GM12878 (cell line): ENCODE results near the gene LRRC52. TPM values are rescaled to one million over a fixed set of nuclear protein-coding genes. Genes with fewer than 3 reads are reported as not detected.

Source experiments
- ATAC-seq: fragments of 200-7000 bp; cut with Tn5 transposase; 3 replicates; pipeline ENCODE4 v1.9.1; 2020; ENCODE audit warnings: mild to moderate bottlenecking, moderate library complexity
- BruUV-seq: library from RNA; stranded (reverse); fragments of 400-500 nt; replicated peaks from 2 replicates; lab custom pipeline; 2021; lab: Mats Ljungman, UMichigan
- CTCF ChIA-PET: fragments of 300-600 bp; sonication (Branson Sonifier 250); formaldehyde crosslinking; extraction: SDS; loops from one replicate; lab custom pipeline; 2021; ENCODE audit warnings: inconsistent platforms; lab: Yijun Ruan, JAX
- POLR2A ChIA-PET: fragments of 350-600 bp; formaldehyde crosslinking; extraction: SDS; loops from one replicate; lab custom pipeline; 2021; ENCODE audit warnings: inconsistent platforms; lab: Charles Lee
- RAD21 ChIA-PET: fragments of 300-600 bp; sonication (Branson Sonifier 250); formaldehyde crosslinking; loops from one replicate; lab custom pipeline; 2023; ENCODE audit warnings: antibody characterized with exemption; ENCODE audit not compliant: unreplicated experiment; lab: Charles Lee
- SMC1A ChIA-PET: fragments of 300-600 bp; sonication (Branson Sonifier 250); formaldehyde crosslinking; loops from one replicate; lab custom pipeline; 2023; ENCODE audit not compliant: unreplicated experiment, uncharacterized antibody; lab: Charles Lee
- DNase-seq: peaks from one replicate; pipeline ENCODE4 v3.0.0-alpha.2; 2011; ENCODE audit warnings: low read depth, low spot score
- FAIRE-seq: peaks from 3 replicates; lab custom pipeline; 2011; peaks lifted over from hg19 to GRCh38; lab: Jason Lieb, UNC
- H2AFZ ChIP-seq: 2 replicates; pipeline ENCODE4 v1.6.0; 2011; ENCODE audit warnings: low read depth, low read length, control low read depth; ENCODE audit not compliant: control insufficient read depth
- H3K27ac ChIP-seq: 2 replicates; pipeline ENCODE4 v1.5.1; 2011; ENCODE audit warnings: control low read depth; ENCODE audit not compliant: control insufficient read depth, insufficient read depth
- H3K27me3 ChIP-seq, 2 experiments: replicated peaks in 1 of 2; 2 replicates each; pipeline versions ENCODE4 v1.6.0 to v1.6.1; 2011; ENCODE audit warnings: low read length in 1 of 2; ENCODE audit not compliant: control insufficient read depth in 2 of 2, insufficient read depth in 2 of 2
- H3K36me3 ChIP-seq, 2 experiments: 2 replicates each; pipeline ENCODE4 v1.5.1; 2011; ENCODE audit warnings: low read length in 1 of 2; ENCODE audit not compliant: control insufficient read depth in 2 of 2, insufficient read depth in 2 of 2
- H3K4me1 ChIP-seq: 2 replicates; pipeline ENCODE4 v1.6.1; 2011; ENCODE audit warnings: mild to moderate bottlenecking, low read length, moderate library complexity, mixed read lengths; ENCODE audit not compliant: control insufficient read depth, insufficient read depth
- H3K4me2 ChIP-seq: 2 replicates; pipeline ENCODE4 v1.6.0; 2011; ENCODE audit warnings: control low read depth; ENCODE audit not compliant: control insufficient read depth, insufficient read depth
- H3K4me3 ChIP-seq: fragments of 200-600 bp; sonication (generic); 2 replicates; pipeline ENCODE4 v1.5.1; 2016
- H3K79me2 ChIP-seq: 2 replicates; pipeline ENCODE4 v1.6.0; 2011; ENCODE audit warnings: low read length; ENCODE audit not compliant: control insufficient read depth, insufficient read depth
- H3K9ac ChIP-seq: 2 replicates; pipeline ENCODE4 v1.8.0; 2011; ENCODE audit warnings: low read length, control low read depth, mixed read lengths; ENCODE audit not compliant: control insufficient read depth, insufficient read depth
- H3K9me3 ChIP-seq: replicated peaks from 3 replicates; pipeline ENCODE4 v1.5.1; 2011; ENCODE audit warnings: mild to moderate bottlenecking, low read length; ENCODE audit not compliant: control insufficient read depth, insufficient read depth
- H4K20me1 ChIP-seq: 2 replicates; pipeline ENCODE4 v1.6.0; 2011; ENCODE audit not compliant: control insufficient read depth, insufficient read depth
- BCL11A ChIP-seq: IDR thresholded peaks from 2 replicates; pipeline ENCODE4 v1.6.1; 2011; ENCODE audit warnings: low read depth, low read length
- BRCA1 ChIP-seq: IDR thresholded peaks from 2 replicates; pipeline ENCODE4 v1.6.1; 2011; ENCODE audit warnings: low read depth, low read length, improper control_type of control experiment
- DPF2 ChIP-seq: fragments of 450-650 bp; IDR thresholded peaks from 2 replicates; pipeline ENCODE4 v1.6.1; 2017; ENCODE audit warnings: mild to moderate bottlenecking
- ETV6 ChIP-seq, 2 experiments: fragments of 450-650 bp in 1 of 2; IDR thresholded peaks in 1 of 2; conservative IDR thresholded peaks in 1 of 2; 2 replicates each; pipeline ENCODE4 v1.6.1; 2014; ENCODE audit warnings: antibody characterized with exemption in 1 of 2, borderline replicate concordance in 1 of 2, low read depth in 1 of 2, mild to moderate bottlenecking in 1 of 2, moderate library complexity in 1 of 2
- IKZF2 ChIP-seq, 2 experiments: fragments of 450-650 bp; IDR thresholded peaks; 2 replicates each; pipeline ENCODE4 v1.6.1; 2017; ENCODE audit warnings: mild to moderate bottlenecking in 2 of 2, moderate library complexity in 2 of 2
- IRF5 ChIP-seq: fragments of 450-650 bp; IDR thresholded peaks from 2 replicates; pipeline ENCODE4 v1.6.1; 2017; ENCODE audit warnings: borderline replicate concordance
- JUNB ChIP-seq: IDR thresholded peaks from 2 replicates; pipeline ENCODE4 v1.6.1; 2016; ENCODE audit warnings: antibody characterized with exemption, mild to moderate bottlenecking
- KAT2A ChIP-seq: conservative IDR thresholded peaks from 2 replicates; pipeline ENCODE4 v1.6.1; 2011; ENCODE audit warnings: low read depth, low read length; ENCODE audit not compliant: control insufficient read depth
- MEF2A ChIP-seq: IDR thresholded peaks from 2 replicates; pipeline ENCODE4 v1.6.1; 2011; ENCODE audit warnings: low read depth, mild to moderate bottlenecking, low read length, moderate library complexity; ENCODE audit not compliant: insufficient read depth
- MEF2B ChIP-seq: fragments of 450-650 bp; IDR thresholded peaks from 2 replicates; pipeline ENCODE4 v1.6.1; 2018; ENCODE audit warnings: mild to moderate bottlenecking, moderate library complexity; ENCODE audit not compliant: partially characterized antibody, poor library complexity, severe bottlenecking
- PML ChIP-seq: IDR thresholded peaks from 2 replicates; pipeline ENCODE4 v1.6.1; 2012; ENCODE audit warnings: low read length, inconsistent platforms
- RAD21 ChIP-seq: IDR thresholded peaks from 2 replicates; pipeline ENCODE4 v1.6.1; 2011; ENCODE audit warnings: mild to moderate bottlenecking, low read depth, low read length, moderate library complexity; ENCODE audit not compliant: insufficient read depth
- USF1 ChIP-seq: IDR thresholded peaks from 2 replicates; pipeline ENCODE4 v1.6.1; 2011; ENCODE audit warnings: borderline replicate concordance, low read depth, mild to moderate bottlenecking, moderate library complexity, mixed read lengths, low read length; ENCODE audit not compliant: insufficient read depth; ENCODE audit errors: extremely low read length
- ZNF384 ChIP-seq: IDR thresholded peaks from 2 replicates; pipeline ENCODE4 v1.6.1; 2012; ENCODE audit warnings: low read depth, mild to moderate bottlenecking, low read length, improper control_type of control experiment, borderline replicate concordance
- ZNF622 ChIP-seq: fragments of 450-650 bp; IDR thresholded peaks from 2 replicates; pipeline ENCODE4 v1.6.1; 2017; ENCODE audit warnings: mild to moderate bottlenecking, inconsistent platforms
- ZNF687 ChIP-seq: fragments of 450-650 bp; IDR thresholded peaks from 2 replicates; pipeline ENCODE4 v1.6.1; 2017; ENCODE audit warnings: mild to moderate bottlenecking, moderate library complexity
- ZSCAN29 ChIP-seq: fragments of 450-650 bp; IDR thresholded peaks from 2 replicates; pipeline ENCODE4 v1.6.1; 2017; ENCODE audit warnings: mild to moderate bottlenecking, moderate library complexity
- WGBS: methylation state at CpG from one replicate; pipeline ENCODE4 v1.1.6; 2016; ENCODE audit warnings: low lambda C conversion rate; ENCODE audit not compliant: insufficient replicate concordance, insufficient coverage; ENCODE audit errors: missing lambda C conversion rate; 5-methylcytosine and 5-hydroxymethylcytosine counted together
- in situ Hi-C: fragments of 300-500 bp; cut with MboI; formaldehyde crosslinking; loops from 9 replicates; pipeline ENCODE4 v1.14.3; 2018; ENCODE audit warnings: mixed read lengths
- intact Hi-C: fragments of 100-400 bp; cut with micrococcal nuclease; formaldehyde crosslinking; loops from one replicate; pipeline ENCODE4 v1.14.2; 2022; ENCODE audit not compliant: unreplicated experiment
- polyA plus RNA-seq, 11 experiments: library from polyadenylated mRNA; depleted of rRNA in 4 of 11; unstranded in 6 of 11; stranded (reverse) in 5 of 11; fragments of >200 nt; fragmentation: Nextera tagmentation in 4 of 11; fragmentation: Illumina TruSeq in 1 of 11; extraction: Ambion mirVana in 4 of 11; extraction: Trizol in 1 of 11; gene quantifications; 1 replicate in 1 of 11; 2 replicates in 10 of 11; pipeline versions ENCODE4 v1.2.1 to v1.2.3, GENCODE V29; 2011 to 2016; ENCODE audit warnings: inconsistent platforms in 2 of 11, missing spikeins in 2 of 11, low read depth in 1 of 11
- total RNA-seq, 4 experiments: library from RNA; depleted of rRNA in 3 of 4; stranded (reverse); fragments of >200 nt in 3 of 4; fragmentation: Illumina TruSeq in 1 of 4; extraction: Trizol in 1 of 4; gene quantifications; 2 replicates each; pipeline versions ENCODE4 v1.2.1 to v1.2.3, GENCODE V29; 2013 to 2021

Gene LRRC52
- total and polyA plus RNA-seq, 10 of the 15 experiments (the other 5 are each of a cell fraction or from before 2014, with no cell fraction given): not detected

- TF ChIP-seq MEF2A: no peak
- no peak for TF ChIP-seq ETV6 (conservative IDR thresholded peaks at IDR 0.05 in 1 of 2, IDR thresholded peaks at IDR 0.05 in 1 of 2; ENCODE audit: borderline replicate concordance in 1 of 2, low read depth in 1 of 2)
- TF ChIP-seq RAD21: no peak
- TF ChIP-seq JUNB: no peak
- TF ChIP-seq ZNF687: no peak
Measured at GRCh38 chr1:165563551-165563950, 19.8 kb downstream of the LRRC52 start (continued).

GRCh38 chr1:165564561-165564960 is 20.8 kb downstream of the LRRC52 start:
- WGBS: 29% methylated on average over 4 of the region's 4 CpGs
- BruUV-seq: no TSS peak

More at GRCh38 chr1:165564561-165564960, 20.8 kb downstream of the LRRC52 start:
- TF ChIP-seq MEF2B: no peak
- TF ChIP-seq KAT2A: no peak
- no peak for TF ChIP-seq ZNF384
- TF ChIP-seq RAD21: no peak
- TF ChIP-seq BCL11A: no peak
- no peak for TF ChIP-seq DPF2
- no peak for TF ChIP-seq ZNF622
- TF ChIP-seq USF1: no peak
- TF ChIP-seq PML: no peak
- no peak for TF ChIP-seq IRF5
- no peak for TF ChIP-seq BRCA1
- no peak for TF ChIP-seq IKZF2 (IDR thresholded peaks at IDR 0.05)
- TF ChIP-seq ZSCAN29: no peak
- in situ Hi-C loops: no loop called here
- Histone ChIP-seq H4K20me1 (no peaks in the 10 kb centered on the region; the same call in 1 of the 2 replicates), H3K4me2 (no peak overlapping the region), H3K9ac (no peak overlapping the region), H3K27me3 (peaks cover 3 to 6% of the 10 kb centered on the region in 2 experiments), H3K4me3 (no peak overlapping the region), H3K79me2 (no peaks in the 10 kb centered on the region), H3K9me3 (no peaks in the 10 kb centered on the region), H3K36me3 (no peaks in the 10 kb centered on the region), H3K4me1 (no peaks in the 10 kb centered on the region), H2AFZ (no peak overlapping the region), H3K27ac (no peak overlapping the region)
- ATAC-seq (no peak), FAIRE-seq (no peak), DNase-seq (no peak)
- CTCF ChIA-PET: no interaction called here
- intact Hi-C loops: no loop called here
- SMC1A ChIA-PET: interaction anchor here (1.0 kb wide), 1 partner anchor 21 kb away, joined by 3 read pairs; no protein-coding TSS in a partner anchor
- POLR2A ChIA-PET: no interaction called here
- RAD21 ChIA-PET: no interaction called here
